Measurements from ENCODE around the gene PRKG2. TPM values are rescaled to one million over a fixed set of nuclear protein-coding genes. Genes with fewer than 3 reads are reported as not detected.
A peak's percentile ranks its signal among the peaks of the same experiment; 100 is the strongest.

Gene PRKG2
- polyA plus RNA-seq, 1 of the 3 experiments (the other 2 are of a cell fraction) = not detected

- Histone ChIP-seq H3K79me2 (ENCODE audit: insufficient read depth) (no peaks in the 10 kb centered on the region), H4K20me1 (ENCODE audit: insufficient read depth) (no peaks in the 10 kb centered on the region), H3K36me3 (replicated peaks in 1 of 2; ENCODE audit: control insufficient read depth in 1 of 2, insufficient read depth in 2 of 2, low read length in 1 of 2) (no peaks in the 10 kb centered on the region), H3K27me3 (ENCODE audit: insufficient read depth) (peaks cover 16% of the 10 kb centered on the region; the same call in 1 of the 2 replicates), H3K27ac (ENCODE audit: low read depth in 2 of 2, low read length in 1 of 2) (no peak overlapping the region), H3K4me3 (ENCODE audit: low read depth in 2 of 2, low read length in 1 of 2) (no peak overlapping the region), H3K9me3 (no peaks in the 10 kb centered on the region), H3K9ac (no peak overlapping the region), H3K4me2 (no peak overlapping the region), H3F3A (replicated peaks; ENCODE audit: insufficient read depth) (no peaks in the 10 kb centered on the region), H3K9me2 (no peaks in the 10 kb centered on the region), H3K4me1 (ENCODE audit: control insufficient read depth in 1 of 2, insufficient read depth in 2 of 2, low read depth in 1 of 2, low read length in 1 of 2) (no peaks in the 10 kb centered on the region), H2AFZ (ENCODE audit: low read depth) (no peak overlapping the region)
- ChIA-PET CTCF (interaction anchor here (0.5 to 3.3 kb wide), 28 partner anchors 9 to 618 kb away, joined by 3 to 45 read pairs (median 4); no protein-coding TSS in a partner anchor), POLR2A (no interaction called here)
- WGBS (ENCODE audit: low lambda C conversion rate) = 0% methylated on average over 6 of the region's 6 CpGs
- TF ChIP-seq RFX5 (IDR thresholded peaks at IDR 0.05; ENCODE audit: low read length) = no peak
- peak; percentile 94 for TF ChIP-seq CTCF (IDR thresholded peaks at IDR 0.05)
- TF ChIP-seq SMC3 (IDR thresholded peaks at IDR 0.05; ENCODE audit: low read depth, low read length) = peak; percentile 68
- peak; percentile 73 for TF ChIP-seq RAD21 (IDR thresholded peaks at IDR 0.05; ENCODE audit: low read length)
- peak; percentile 23 for DNase-seq
Observed at GRCh38 chr4:81069706-81070331, 145.2 kb downstream of the PRKG2 start.

GRCh38 chr4:81065446-81065845 lies 149.6 kb downstream of the PRKG2 start:
- no peak overlapping the region for H3K4me2 ChIP-seq
- TF ChIP-seq ZBTB33 (IDR thresholded peaks at IDR 0.05; ENCODE audit: borderline replicate concordance, low read depth) (no peak), EP300 (IDR thresholded peaks at IDR 0.05; ENCODE audit: borderline replicate concordance in 1 of 2, low read depth in 1 of 2, low read length in 1 of 2) (no peak), RFX5 (IDR thresholded peaks at IDR 0.05; ENCODE audit: low read length) (no peak), USF1 (IDR thresholded peaks at IDR 0.05; ENCODE audit: borderline replicate concordance, low read depth) (no peak), MAX (IDR thresholded peaks at IDR 0.05; ENCODE audit: low read depth) (no peak)
- no peaks in the 10 kb centered on the region for H3K9me2 ChIP-seq
- no peak overlapping the region for H3K27ac ChIP-seq (ENCODE audit: low read depth in 2 of 2, low read length in 1 of 2)
- no peaks in the 10 kb centered on the region for H3K79me2 ChIP-seq (ENCODE audit: insufficient read depth)
- H4K20me1 ChIP-seq (ENCODE audit: insufficient read depth) = no peaks in the 10 kb centered on the region
- H3F3A ChIP-seq (replicated peaks; ENCODE audit: insufficient read depth) = no peaks in the 10 kb centered on the region
- WGBS (ENCODE audit: low lambda C conversion rate) = under 1% methylated on average over 5 of the region's 5 CpGs
- CTCF ChIA-PET = interaction anchor here (1.1 to 1.5 kb wide), 2 partner anchors 13 to 26 kb away, joined by 3 to 4 read pairs; no protein-coding TSS in a partner anchor
- no peaks in the 10 kb centered on the region for H3K4me1 ChIP-seq (ENCODE audit: control insufficient read depth in 1 of 2, insufficient read depth in 2 of 2, low read depth in 1 of 2, low read length in 1 of 2)
- no peak overlapping the region for H2AFZ ChIP-seq (ENCODE audit: low read depth)
- no peaks in the 10 kb centered on the region for H3K9me3 ChIP-seq
- H3K27me3 ChIP-seq (ENCODE audit: insufficient read depth) = peaks cover 16% of the 10 kb centered on the region; the same call in 1 of the 2 replicates
- no peak for DNase-seq
- POLR2A ChIA-PET = no interaction called here
- H3K4me3 ChIP-seq (ENCODE audit: low read depth in 2 of 2, low read length in 1 of 2) = no peak overlapping the region
- no peak overlapping the region for H3K9ac ChIP-seq
- no peaks in the 10 kb centered on the region for H3K36me3 ChIP-seq (replicated peaks in 1 of 2; ENCODE audit: control insufficient read depth in 1 of 2, insufficient read depth in 2 of 2, low read length in 1 of 2)
